HepG2 (cell line): ENCODE measurements around the gene DNAAF1. TPM values are rescaled to one million over a fixed set of nuclear protein-coding genes. Genes with fewer than 3 reads are reported as not detected.

Experiments
- ARNTL ChIP-seq: sonication (generic); formaldehyde crosslinking; IDR thresholded peaks from 2 replicates; pipeline ENCODE4 v1.4.0; 2020; ENCODE audit warnings: mild to moderate bottlenecking, missing genetic modification reagents
- ATF1 ChIP-seq: IDR thresholded peaks from 2 replicates; pipeline ENCODE4 v1.6.1; 2016; ENCODE audit warnings: mild to moderate bottlenecking, control low read depth
- HNRNPLL ChIP-seq: fragments of 200-400 bp; formaldehyde crosslinking; IDR thresholded peaks from 2 replicates; pipeline ENCODE4 v1.6.1; 2017; ENCODE audit warnings: mild to moderate bottlenecking, low read depth, low read length; ENCODE audit not compliant: poor library complexity, severe bottlenecking
- HOXA9 ChIP-seq: sonication (generic); formaldehyde crosslinking; IDR thresholded peaks from 2 replicates; pipeline ENCODE4 v1.8.1; 2022; ENCODE audit warnings: missing genetic modification reagents, mild to moderate bottlenecking, moderate library complexity, borderline replicate concordance
- REXO4 ChIP-seq: sonication (generic); formaldehyde crosslinking; IDR thresholded peaks from 2 replicates; pipeline ENCODE4 v1.8.0; 2022; ENCODE audit warnings: missing genetic modification reagents, mild to moderate bottlenecking, borderline replicate concordance
- TGIF2 ChIP-seq: IDR thresholded peaks from 2 replicates; pipeline ENCODE4 v1.6.1; 2016; ENCODE audit warnings: control low read depth, missing compliant biosample characterization
- TRIM24 ChIP-seq: sonication (generic); formaldehyde crosslinking; IDR thresholded peaks from 2 replicates; pipeline ENCODE4 v1.8.0; 2022; ENCODE audit warnings: mild to moderate bottlenecking, missing genetic modification reagents
- ZNF335 ChIP-seq: sonication (generic); formaldehyde crosslinking; IDR thresholded peaks from 2 replicates; pipeline ENCODE4 v1.4.0; 2020; ENCODE audit warnings: missing genetic modification reagents
- ZNF382 ChIP-seq: sonication (generic); formaldehyde crosslinking; IDR thresholded peaks from 2 replicates; pipeline ENCODE4 v1.5.0; 2020; ENCODE audit warnings: missing genetic modification reagents, mild to moderate bottlenecking, borderline replicate concordance
- ZNF660 ChIP-seq: sonication (generic); formaldehyde crosslinking; IDR thresholded peaks from 2 replicates; pipeline ENCODE4 v1.5.1; 2020; ENCODE audit warnings: mild to moderate bottlenecking, low read depth, missing genetic modification reagents, borderline replicate concordance
- polyA plus RNA-seq, 8 experiments: library from polyadenylated mRNA; depleted of rRNA in 3 of 8; stranded (reverse) in 7 of 8; unstranded in 1 of 8; fragments of >200 nt; fragmentation: Illumina TruSeq in 4 of 8; extraction: Trizol in 4 of 8; gene quantifications; 2 replicates each; pipeline versions ENCODE4 v1.2.1 to v1.2.3, GENCODE V29; 2011 to 2016; ENCODE audit warnings: low read depth in 4 of 8, missing spikeins in 1 of 8, mixed read lengths in 1 of 8; ENCODE audit not compliant: insufficient read depth in 1 of 8
- total RNA-seq, 5 experiments: library from RNA; depleted of rRNA; stranded (reverse); fragments of >200 nt; fragmentation: Illumina TruSeq; extraction: Trizol; gene quantifications; 2 replicates each; pipeline ENCODE4 v1.2.3, GENCODE V29; 2016; ENCODE audit warnings: low read depth in 1 of 5
- TF ChIP-seq, protein P1 (sequence below): IDR thresholded peaks from 2 replicates; pipeline ENCODE4 v1.6.1; 2016; ENCODE audit warnings: missing biosample characterization, missing genetic modification reagents, low read depth
- TF ChIP-seq, protein P2 (sequence below): sonication (generic); formaldehyde crosslinking; IDR thresholded peaks from 2 replicates; pipeline ENCODE4 v1.9.0; 2021; ENCODE audit warnings: mild to moderate bottlenecking, missing genetic modification reagents
- TF ChIP-seq, protein P3 (sequence below): sonication (generic); formaldehyde crosslinking; IDR thresholded peaks from 2 replicates; pipeline ENCODE4 v1.9.0; 2021; ENCODE audit warnings: missing genetic modification reagents, mild to moderate bottlenecking, borderline replicate concordance

DNAAF1 gene
- total and polyA plus RNA-seq, 2 of the 13 experiments (the other 11 are each of a cell fraction or from before 2014, with no cell fraction given), result 0.04 TPM; not detected in 1

DNA sequence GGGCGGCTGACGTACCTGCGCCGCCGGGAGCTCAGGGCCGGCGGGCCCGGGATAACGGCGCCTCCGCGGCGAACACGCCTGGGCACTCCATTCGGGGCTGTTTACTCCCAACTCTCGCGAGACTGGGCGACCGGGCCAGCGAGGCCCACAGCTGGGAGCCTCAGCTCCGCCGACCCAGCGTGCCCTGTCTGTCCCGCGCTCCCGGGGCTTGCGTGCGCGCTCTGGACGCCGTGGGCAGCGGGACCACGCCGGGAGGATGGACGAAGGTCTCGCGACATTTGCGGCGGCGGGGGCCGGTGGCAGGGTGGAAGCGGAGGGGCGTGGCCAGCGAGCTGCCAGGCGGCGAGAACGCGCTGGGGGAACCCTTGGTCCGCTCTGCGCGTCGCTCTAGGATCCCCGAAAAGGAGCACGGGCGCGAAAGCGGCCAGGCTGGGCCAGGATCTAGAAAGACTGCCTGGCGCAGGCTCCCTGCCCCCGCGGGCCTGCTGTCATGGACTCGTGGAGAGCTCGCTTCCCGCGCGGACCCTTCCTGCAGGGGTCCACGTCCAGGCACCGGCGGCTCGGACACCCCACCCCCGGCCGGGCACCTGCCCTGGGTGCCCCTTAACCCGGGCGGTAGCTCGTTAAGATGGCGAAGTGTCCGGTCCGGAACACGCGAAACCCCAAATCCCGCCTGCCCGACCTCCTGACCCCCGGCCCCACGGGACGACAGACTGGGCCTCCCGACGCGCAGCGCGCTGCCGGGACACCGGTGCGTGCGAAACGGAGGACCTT, 28.2 kb upstream of the DNAAF1 start, which contains the start of gene MBTPS1 (continued):
- TF ChIP-seq, protein P1, sequence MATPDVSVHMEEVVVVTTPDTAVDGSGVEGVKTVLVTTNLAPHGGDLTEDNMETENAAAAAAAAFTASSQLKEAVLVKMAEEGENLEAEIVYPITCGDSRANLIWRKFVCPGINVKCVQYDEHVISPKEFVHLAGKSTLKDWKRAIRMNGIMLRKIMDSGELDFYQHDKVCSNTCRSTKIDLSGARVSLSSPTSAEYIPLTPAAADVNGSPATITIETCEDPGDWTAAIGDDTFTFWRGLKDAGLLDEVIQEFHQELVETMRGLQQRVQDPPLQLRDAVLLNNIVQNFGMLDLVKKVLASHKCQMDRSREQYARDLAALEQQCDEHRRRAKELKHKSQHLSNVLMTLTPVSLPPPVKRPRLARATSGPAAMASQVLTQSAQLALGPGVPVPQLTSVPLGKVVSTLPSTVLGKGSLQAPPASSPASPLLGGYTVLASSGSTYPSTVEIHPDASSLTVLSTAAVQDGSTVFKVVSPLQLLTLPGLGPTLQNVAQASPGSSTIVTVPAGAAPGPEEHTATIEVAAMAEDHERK, result peak; percentile 98
- TF ChIP-seq HOXA9, result no peak
- peak; percentile 90 for TF ChIP-seq HNRNPLL
- TF ChIP-seq TGIF2 (CRISPR knock-in tag), result peak; percentile 74
- TF ChIP-seq, protein P2, sequence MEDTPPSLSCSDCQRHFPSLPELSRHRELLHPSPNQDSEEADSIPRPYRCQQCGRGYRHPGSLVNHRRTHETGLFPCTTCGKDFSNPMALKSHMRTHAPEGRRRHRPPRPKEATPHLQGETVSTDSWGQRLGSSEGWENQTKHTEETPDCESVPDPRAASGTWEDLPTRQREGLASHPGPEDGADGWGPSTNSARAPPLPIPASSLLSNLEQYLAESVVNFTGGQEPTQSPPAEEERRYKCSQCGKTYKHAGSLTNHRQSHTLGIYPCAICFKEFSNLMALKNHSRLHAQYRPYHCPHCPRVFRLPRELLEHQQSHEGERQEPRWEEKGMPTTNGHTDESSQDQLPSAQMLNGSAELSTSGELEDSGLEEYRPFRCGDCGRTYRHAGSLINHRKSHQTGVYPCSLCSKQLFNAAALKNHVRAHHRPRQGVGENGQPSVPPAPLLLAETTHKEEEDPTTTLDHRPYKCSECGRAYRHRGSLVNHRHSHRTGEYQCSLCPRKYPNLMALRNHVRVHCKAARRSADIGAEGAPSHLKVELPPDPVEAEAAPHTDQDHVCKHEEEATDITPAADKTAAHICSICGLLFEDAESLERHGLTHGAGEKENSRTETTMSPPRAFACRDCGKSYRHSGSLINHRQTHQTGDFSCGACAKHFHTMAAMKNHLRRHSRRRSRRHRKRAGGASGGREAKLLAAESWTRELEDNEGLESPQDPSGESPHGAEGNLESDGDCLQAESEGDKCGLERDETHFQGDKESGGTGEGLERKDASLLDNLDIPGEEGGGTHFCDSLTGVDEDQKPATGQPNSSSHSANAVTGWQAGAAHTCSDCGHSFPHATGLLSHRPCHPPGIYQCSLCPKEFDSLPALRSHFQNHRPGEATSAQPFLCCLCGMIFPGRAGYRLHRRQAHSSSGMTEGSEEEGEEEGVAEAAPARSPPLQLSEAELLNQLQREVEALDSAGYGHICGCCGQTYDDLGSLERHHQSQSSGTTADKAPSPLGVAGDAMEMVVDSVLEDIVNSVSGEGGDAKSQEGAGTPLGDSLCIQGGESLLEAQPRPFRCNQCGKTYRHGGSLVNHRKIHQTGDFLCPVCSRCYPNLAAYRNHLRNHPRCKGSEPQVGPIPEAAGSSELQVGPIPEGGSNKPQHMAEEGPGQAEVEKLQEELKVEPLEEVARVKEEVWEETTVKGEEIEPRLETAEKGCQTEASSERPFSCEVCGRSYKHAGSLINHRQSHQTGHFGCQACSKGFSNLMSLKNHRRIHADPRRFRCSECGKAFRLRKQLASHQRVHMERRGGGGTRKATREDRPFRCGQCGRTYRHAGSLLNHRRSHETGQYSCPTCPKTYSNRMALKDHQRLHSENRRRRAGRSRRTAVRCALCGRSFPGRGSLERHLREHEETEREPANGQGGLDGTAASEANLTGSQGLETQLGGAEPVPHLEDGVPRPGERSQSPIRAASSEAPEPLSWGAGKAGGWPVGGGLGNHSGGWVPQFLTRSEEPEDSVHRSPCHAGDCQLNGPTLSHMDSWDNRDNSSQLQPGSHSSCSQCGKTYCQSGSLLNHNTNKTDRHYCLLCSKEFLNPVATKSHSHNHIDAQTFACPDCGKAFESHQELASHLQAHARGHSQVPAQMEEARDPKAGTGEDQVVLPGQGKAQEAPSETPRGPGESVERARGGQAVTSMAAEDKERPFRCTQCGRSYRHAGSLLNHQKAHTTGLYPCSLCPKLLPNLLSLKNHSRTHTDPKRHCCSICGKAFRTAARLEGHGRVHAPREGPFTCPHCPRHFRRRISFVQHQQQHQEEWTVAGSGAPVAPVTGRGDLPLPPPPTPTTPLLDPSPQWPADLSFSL, result no peak
- TF ChIP-seq ZNF382 (CRISPR knock-in tag), result no peak
- no peak for TF ChIP-seq ATF1 (CRISPR knock-in tag)
- no peak for TF ChIP-seq REXO4 (CRISPR knock-in tag)
- TF ChIP-seq ZNF660 (CRISPR knock-in tag), result 0 out of 2 replicates have a peak, but pooled peaks have one; percentile 22
- TF ChIP-seq, protein P3, sequence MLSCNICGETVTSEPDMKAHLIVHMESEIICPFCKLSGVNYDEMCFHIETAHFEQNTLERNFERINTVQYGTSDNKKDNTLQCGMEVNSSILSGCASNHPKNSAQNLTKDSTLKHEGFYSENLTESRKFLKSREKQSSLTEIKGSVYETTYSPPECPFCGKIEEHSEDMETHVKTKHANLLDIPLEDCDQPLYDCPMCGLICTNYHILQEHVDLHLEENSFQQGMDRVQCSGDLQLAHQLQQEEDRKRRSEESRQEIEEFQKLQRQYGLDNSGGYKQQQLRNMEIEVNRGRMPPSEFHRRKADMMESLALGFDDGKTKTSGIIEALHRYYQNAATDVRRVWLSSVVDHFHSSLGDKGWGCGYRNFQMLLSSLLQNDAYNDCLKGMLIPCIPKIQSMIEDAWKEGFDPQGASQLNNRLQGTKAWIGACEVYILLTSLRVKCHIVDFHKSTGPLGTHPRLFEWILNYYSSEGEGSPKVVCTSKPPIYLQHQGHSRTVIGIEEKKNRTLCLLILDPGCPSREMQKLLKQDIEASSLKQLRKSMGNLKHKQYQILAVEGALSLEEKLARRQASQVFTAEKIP (CRISPR knock-in tag), result no peak
- peak; percentile 90; the same call in 1 of the 2 replicates for TF ChIP-seq ZNF335 (CRISPR knock-in tag)
- TF ChIP-seq TRIM24 (CRISPR knock-in tag), result no peak
- no peak for TF ChIP-seq ARNTL (CRISPR knock-in tag)
